GM10266 (cell line): ENCODE results near the gene ENPP6.
A peak's percentile ranks its signal among the peaks of the same experiment; 100 is the strongest.

Experiments used
- DNase-seq: peaks from one replicate; pipeline ENCODE4 v3.0.0; 2012; ENCODE audit errors: extremely low spot score
- CTCF ChIP-seq: IDR thresholded peaks from 2 replicates; pipeline ENCODE4 v1.5.1; 2012; ENCODE audit warnings: mild to moderate bottlenecking, low read depth; ENCODE audit not compliant: control insufficient read depth, insufficient read depth; ENCODE audit errors: missing control alignments

ENPP6 gene

GRCh38 chr4:184251670-184251980, 34.0 kb upstream of the ENPP6 start:
- no peak for TF ChIP-seq CTCF
- no peak for DNase-seq

- DNase-seq = peak; percentile 74
- peak; percentile 39 for TF ChIP-seq CTCF
Measured at GRCh38 chr4:184250795-184251669, 33.4 kb upstream of the ENPP6 start.

- TF ChIP-seq CTCF = no peak
- no peak for DNase-seq
Measured at GRCh38 chr4:184248216-184248615, 30.5 kb upstream of the ENPP6 start.

- TF ChIP-seq CTCF = no peak
- no peak for DNase-seq
Measured at GRCh38 chr4:184247421-184247820, 29.7 kb upstream of the ENPP6 start.

GRCh38 chr4:184246426-184246825, 28.8 kb upstream of the ENPP6 start:
- no peak for DNase-seq
- no peak for TF ChIP-seq CTCF

GRCh38 chr4:184238072-184238745, 20.5 kb upstream of the ENPP6 start:
- no peak for TF ChIP-seq CTCF
- no peak for DNase-seq

GRCh38 chr4:184237612-184238011, 19.9 kb upstream of the ENPP6 start:
- DNase-seq = no peak
- TF ChIP-seq CTCF = no peak
